Measurements from ENCODE around the gene RBM20. TPM values are rescaled to one million over a fixed set of nuclear protein-coding genes. Genes with fewer than 3 reads are reported as not detected.

Gene RBM20
- total RNA-seq, 1 donor from 2014 or later: 101 TPM

DNA sequence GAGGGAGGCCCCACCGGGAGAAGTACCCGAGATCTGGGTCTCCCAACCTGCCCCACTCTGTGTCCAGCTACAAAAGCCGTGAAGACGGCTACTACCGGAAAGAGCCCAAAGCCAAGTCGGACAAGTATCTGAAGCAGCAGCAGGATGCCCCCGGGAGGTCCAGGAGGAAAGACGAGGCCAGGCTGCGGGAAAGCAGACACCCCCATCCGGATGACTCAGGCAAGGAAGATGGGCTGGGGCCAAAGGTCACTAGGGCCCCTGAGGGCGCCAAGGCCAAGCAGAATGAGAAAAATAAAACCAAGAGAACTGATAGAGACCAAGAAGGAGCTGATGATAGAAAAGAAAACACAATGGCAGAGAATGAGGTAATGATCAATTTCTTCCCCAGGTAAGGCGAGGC lies 168.4 kb downstream of the RBM20 start:
- TF ChIP-seq, protein P1, sequence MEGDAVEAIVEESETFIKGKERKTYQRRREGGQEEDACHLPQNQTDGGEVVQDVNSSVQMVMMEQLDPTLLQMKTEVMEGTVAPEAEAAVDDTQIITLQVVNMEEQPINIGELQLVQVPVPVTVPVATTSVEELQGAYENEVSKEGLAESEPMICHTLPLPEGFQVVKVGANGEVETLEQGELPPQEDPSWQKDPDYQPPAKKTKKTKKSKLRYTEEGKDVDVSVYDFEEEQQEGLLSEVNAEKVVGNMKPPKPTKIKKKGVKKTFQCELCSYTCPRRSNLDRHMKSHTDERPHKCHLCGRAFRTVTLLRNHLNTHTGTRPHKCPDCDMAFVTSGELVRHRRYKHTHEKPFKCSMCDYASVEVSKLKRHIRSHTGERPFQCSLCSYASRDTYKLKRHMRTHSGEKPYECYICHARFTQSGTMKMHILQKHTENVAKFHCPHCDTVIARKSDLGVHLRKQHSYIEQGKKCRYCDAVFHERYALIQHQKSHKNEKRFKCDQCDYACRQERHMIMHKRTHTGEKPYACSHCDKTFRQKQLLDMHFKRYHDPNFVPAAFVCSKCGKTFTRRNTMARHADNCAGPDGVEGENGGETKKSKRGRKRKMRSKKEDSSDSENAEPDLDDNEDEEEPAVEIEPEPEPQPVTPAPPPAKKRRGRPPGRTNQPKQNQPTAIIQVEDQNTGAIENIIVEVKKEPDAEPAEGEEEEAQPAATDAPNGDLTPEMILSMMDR (IDR thresholded peaks at IDR 0.05; ENCODE audit: borderline replicate concordance): no peak
- intact Hi-C loops (cut with micrococcal nuclease): no loop called here
- Histone ChIP-seq H3K27me3 (ENCODE audit: low read depth) (no peaks in the 10 kb centered on the region), H3K27ac (replicated peaks) (peak overlapping the region; percentile 85), H3K4me3 (no peak overlapping the region), H3K4me1 (peaks cover 95% of the 10 kb centered on the region), H3K36me3 (peaks cover 31% of the 10 kb centered on the region), H3K9me3 (replicated peaks) (no peaks in the 10 kb centered on the region)
- no peak for DNase-seq

DNA sequence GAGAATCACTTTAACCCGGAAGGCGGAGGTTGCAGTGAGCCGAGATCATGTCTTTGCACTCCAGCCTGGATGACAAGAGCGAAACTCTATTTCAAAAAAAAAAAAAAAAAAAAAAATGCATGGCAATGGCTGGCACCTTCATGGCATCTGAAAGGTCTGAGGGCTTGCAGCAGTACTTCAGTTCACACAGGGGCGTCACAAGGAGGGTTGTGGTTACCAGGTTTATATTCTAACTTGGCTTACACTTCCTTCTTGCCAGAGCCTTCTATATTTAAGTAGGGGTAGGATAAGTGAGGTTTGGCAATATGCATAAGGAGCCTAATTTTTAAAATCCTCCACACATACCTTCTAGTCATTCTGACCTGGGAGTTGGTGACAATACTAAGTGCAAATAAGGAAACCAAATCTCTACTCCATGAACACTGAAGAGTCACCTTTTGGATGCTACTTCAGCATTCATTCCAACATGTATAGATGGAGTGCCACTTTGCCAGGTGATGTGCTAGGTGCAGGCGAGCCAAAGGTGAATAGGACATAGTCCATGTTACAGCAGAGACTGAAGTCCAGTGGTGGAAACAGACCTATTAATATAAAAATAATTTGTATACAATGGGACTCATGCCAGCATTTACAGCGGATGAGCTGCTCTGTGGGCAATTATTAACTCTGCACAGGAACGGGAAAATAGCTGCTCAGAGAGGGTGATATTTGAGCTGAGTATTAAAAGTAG lies 169.8 kb downstream of the RBM20 start:
- Histone ChIP-seq H3K9me3 (replicated peaks) (no peaks in the 10 kb centered on the region), H3K4me1 (peaks cover 96% of the 10 kb centered on the region), H3K4me3 (no peak overlapping the region), H3K27me3 (ENCODE audit: low read depth) (no peaks in the 10 kb centered on the region), H3K36me3 (peaks cover 31% of the 10 kb centered on the region), H3K27ac (replicated peaks) (peak overlapping the region; percentile 85)
- TF ChIP-seq, protein P1 (IDR thresholded peaks at IDR 0.05; ENCODE audit: borderline replicate concordance): no peak
- DNase-seq: no peak
- intact Hi-C loops (cut with micrococcal nuclease): no loop called here

DNA sequence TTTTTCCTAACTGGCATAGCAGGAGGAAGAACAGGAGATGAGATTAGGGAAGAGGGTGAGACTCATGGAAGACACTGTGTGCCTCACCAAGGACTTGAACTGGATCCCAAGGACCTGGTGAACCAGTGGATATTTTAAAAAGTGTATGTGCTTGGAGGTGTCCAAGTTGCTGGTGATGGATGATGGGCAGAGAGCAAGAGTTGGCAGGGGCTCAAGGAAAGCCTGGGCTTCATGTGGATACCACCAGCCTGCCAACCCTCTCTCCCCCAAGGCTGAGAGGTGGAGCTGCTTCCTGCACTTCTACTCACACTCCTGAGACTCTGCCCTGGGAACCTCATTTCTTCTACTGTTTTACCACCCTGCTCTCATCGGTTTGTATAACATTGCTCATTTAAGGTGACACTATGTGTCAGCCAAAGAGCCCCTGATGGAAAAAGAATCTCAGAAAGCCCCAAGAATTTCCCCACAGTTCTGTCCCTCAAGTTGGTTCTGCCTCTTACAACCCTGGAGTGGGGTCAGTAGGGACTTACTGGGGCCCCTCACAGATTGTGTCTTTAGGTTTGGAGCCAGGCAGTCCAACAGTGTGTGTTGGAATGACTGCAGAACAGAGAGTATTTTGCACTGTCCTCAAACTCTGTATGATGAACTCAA lies 171.3 kb downstream of the RBM20 start:
- intact Hi-C loops (cut with micrococcal nuclease): no loop called here
- TF ChIP-seq, protein P1 (IDR thresholded peaks at IDR 0.05; ENCODE audit: borderline replicate concordance): no peak
- peaks cover 96% of the 10 kb centered on the region for H3K4me1 ChIP-seq
- DNase-seq: peak; percentile 63
- peaks cover 21% of the 10 kb centered on the region for H3K36me3 ChIP-seq
- H3K4me3 ChIP-seq: no peak overlapping the region
- H3K27ac ChIP-seq (replicated peaks): peak overlapping the region; percentile 85
- no peaks in the 10 kb centered on the region for H3K27me3 ChIP-seq (ENCODE audit: low read depth)
- no peaks in the 10 kb centered on the region for H3K9me3 ChIP-seq (replicated peaks)

DNA sequence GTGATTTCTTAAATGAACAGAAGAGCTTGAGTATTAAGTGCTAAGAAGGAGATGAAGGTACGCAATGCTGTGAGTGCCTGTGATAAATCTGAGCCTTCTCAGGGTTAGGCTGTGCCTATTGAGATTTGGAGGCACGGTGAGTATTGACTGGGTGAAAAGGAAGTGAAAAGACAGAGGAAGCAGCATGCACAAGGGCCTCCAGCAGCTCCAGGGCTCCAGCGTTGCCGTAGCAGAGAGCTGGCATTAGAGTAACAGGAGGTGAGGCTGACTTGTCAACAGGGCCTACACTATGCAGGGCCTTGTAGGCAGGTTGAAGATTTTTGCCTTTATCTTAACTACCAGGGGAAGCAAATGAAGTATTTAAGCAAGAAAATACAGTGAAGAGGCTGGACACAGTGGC lies 173.5 kb downstream of the RBM20 start:
- intact Hi-C loops (cut with micrococcal nuclease): no loop called here
- Histone ChIP-seq H3K36me3 (peaks cover 19% of the 10 kb centered on the region), H3K4me1 (peaks cover 99% of the 10 kb centered on the region), H3K27ac (replicated peaks) (peak overlapping the region; percentile 85), H3K9me3 (replicated peaks) (no peaks in the 10 kb centered on the region), H3K4me3 (no peak overlapping the region), H3K27me3 (ENCODE audit: low read depth) (no peaks in the 10 kb centered on the region)
- DNase-seq: no peak
- TF ChIP-seq, protein P1 (IDR thresholded peaks at IDR 0.05; ENCODE audit: borderline replicate concordance): no peak

DNA sequence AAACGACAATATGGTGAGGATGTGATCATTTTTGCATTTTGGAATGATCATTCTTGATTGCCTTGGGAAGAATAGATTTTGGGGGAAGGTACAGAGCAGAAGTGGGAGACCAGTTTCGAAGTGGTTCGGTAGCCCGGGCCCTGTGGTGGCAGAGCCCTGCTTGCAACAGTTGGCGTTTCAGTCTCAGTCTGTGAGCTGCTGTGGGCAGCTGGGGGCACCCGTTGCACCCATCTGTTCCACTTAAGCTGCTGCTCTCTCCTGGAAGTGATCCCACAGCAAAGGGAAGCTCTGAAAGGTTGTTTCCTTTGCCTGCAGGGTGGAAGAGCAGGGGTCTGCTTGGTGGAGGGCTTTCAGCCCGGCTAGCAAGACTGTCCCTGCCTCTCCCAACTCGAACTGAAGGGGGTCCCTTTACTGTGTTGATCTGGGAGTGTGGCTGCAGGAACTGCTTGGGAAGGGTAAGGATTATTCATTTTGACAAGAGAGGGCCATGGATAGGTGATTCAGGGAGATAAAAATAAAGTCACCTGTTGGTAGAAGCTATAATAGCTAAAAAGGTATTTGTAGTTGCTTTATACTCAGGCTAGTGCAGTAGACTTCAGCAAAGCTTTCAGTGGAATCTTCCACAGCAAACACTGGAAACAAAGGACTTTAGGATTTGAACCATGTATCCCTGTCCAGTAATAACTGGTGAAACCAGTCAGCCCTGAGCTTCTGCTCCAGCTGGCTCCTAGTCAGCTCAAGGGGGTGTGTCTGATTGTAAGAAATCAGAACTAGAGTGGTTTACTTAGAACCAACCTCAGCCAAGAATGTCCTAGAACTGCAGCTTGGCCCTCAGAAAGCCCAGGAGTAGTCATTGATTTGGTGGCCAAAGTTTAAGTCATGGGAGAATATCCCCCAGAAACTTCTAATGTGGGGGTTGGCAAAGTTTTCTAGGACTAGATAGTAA lies 174.4 kb downstream of the RBM20 start:
- intact Hi-C loops (cut with micrococcal nuclease): no loop called here
- H3K4me3 ChIP-seq: no peak overlapping the region
- H3K27me3 ChIP-seq (ENCODE audit: low read depth): no peaks in the 10 kb centered on the region
- peaks cover 99% of the 10 kb centered on the region for H3K4me1 ChIP-seq
- TF ChIP-seq, protein P1 (IDR thresholded peaks at IDR 0.05; ENCODE audit: borderline replicate concordance): no peak
- no peaks in the 10 kb centered on the region for H3K9me3 ChIP-seq (replicated peaks)
- DNase-seq: no peak
- H3K27ac ChIP-seq (replicated peaks): peak overlapping the region; percentile 85
- H3K36me3 ChIP-seq: peaks cover 15% of the 10 kb centered on the region

Data from left ventricle myocardium inferior (tissue), 1 donor.